GM19467 (cell line): ENCODE measurements around the gene SCIN.
A peak's percentile ranks its signal among the peaks of the same experiment; 100 is the strongest.

Source experiments
- ATAC-seq: cut with Tn5 transposase; IDR thresholded peaks from one replicate; pipeline ENCODE4 v1.9.1; 2021; ENCODE audit warnings: mild to moderate bottlenecking, moderate library complexity; ENCODE audit not compliant: unreplicated experiment

SCIN gene

GRCh38 chr7:12609561-12609960 is 39.0 kb downstream of the SCIN start:
- ATAC-seq: no peak

GRCh38 chr7:12610899-12611298 is 40.4 kb downstream of the SCIN start:
- no peak for ATAC-seq

GRCh38 chr7:12612622-12613021 is 42.1 kb downstream of the SCIN start:
- ATAC-seq: no peak

GRCh38 chr7:12619461-12620069 is 49.0 kb downstream of the SCIN start:
- no peak for ATAC-seq

- ATAC-seq: no peak
Measured at GRCh38 chr7:12620371-12620770, 49.9 kb downstream of the SCIN start.

GRCh38 chr7:12623223-12623622 is 52.7 kb downstream of the SCIN start:
- ATAC-seq: no peak

- ATAC-seq: no peak
Measured at GRCh38 chr7:12623885-12624498, 53.5 kb downstream of the SCIN start.

GRCh38 chr7:12625836-12626235 is 55.3 kb downstream of the SCIN start:
- no peak for ATAC-seq

- ATAC-seq: no peak
Measured at GRCh38 chr7:12629816-12630512, 59.4 kb downstream of the SCIN start.

- no peak for ATAC-seq
Measured at GRCh38 chr7:12630513-12630819, 59.9 kb downstream of the SCIN start.

- no peak for ATAC-seq
Measured at GRCh38 chr7:12633582-12633981, 63.1 kb downstream of the SCIN start.

- ATAC-seq: peak; percentile 65
Measured at GRCh38 chr7:12635830-12636229, 65.3 kb downstream of the SCIN start.

GRCh38 chr7:12637328-12637727 is 66.8 kb downstream of the SCIN start:
- no peak for ATAC-seq

- peak; percentile 42 for ATAC-seq
Measured at GRCh38 chr7:12637819-12638592, 67.5 kb downstream of the SCIN start.

GRCh38 chr7:12638851-12639456 is 68.4 kb downstream of the SCIN start:
- peak; percentile 40 for ATAC-seq

GRCh38 chr7:12640299-12641096 is 70.0 kb downstream of the SCIN start:
- ATAC-seq: no peak

- ATAC-seq: no peak
Measured at GRCh38 chr7:12641196-12641595, 70.7 kb downstream of the SCIN start.

GRCh38 chr7:12642508-12642907 is 72.0 kb downstream of the SCIN start:
- ATAC-seq: no peak

GRCh38 chr7:12643001-12643643 is 72.6 kb downstream of the SCIN start:
- ATAC-seq: no peak

GRCh38 chr7:12643644-12644043 is 73.1 kb downstream of the SCIN start:
- ATAC-seq: no peak
